Activated CD4-positive, alpha-beta T cell treated with anti-CD3 and anti-CD28 coated beads, Interleukin-2, amount 10 ng/mL, durations not matched to agents 7 days and 5 days (primary cell): Measurements from ENCODE around the gene RCAN2. TPM values are rescaled to one million over a fixed set of nuclear protein-coding genes. Genes with fewer than 3 reads are reported as not detected.
A peak's percentile ranks its signal among the peaks of the same experiment; 100 is the strongest.

Experiments
- CTCF ChIA-PET: fragments of 350-600 bp; sonication (Branson Sonifier 250); formaldehyde crosslinking; loops from one replicate; lab custom pipeline; 2021; ENCODE audit warnings: antibody characterized with exemption; lab: Charles Lee
- POLR2A ChIA-PET: fragments of 350-600 bp; sonication (Branson Sonifier 250); formaldehyde crosslinking; loops from one replicate; lab custom pipeline; 2021; ENCODE audit warnings: antibody characterized with exemption; lab: Charles Lee
- DNase-seq: peaks from one replicate; pipeline ENCODE4 v3.0.0-alpha.2; 2020
- H3K27ac Mint-ChIP-seq: one replicate; pipeline ENCODE4 v1.8.0; 2021; ENCODE audit warnings: mild to moderate bottlenecking, moderate library complexity, mixed read lengths
- H3K27me3 Mint-ChIP-seq: one replicate; pipeline ENCODE4 v1.8.0; 2021; ENCODE audit warnings: mixed read lengths
- H3K36me3 Mint-ChIP-seq: one replicate; pipeline ENCODE4 v1.8.0; 2021; ENCODE audit warnings: low read depth, mixed read lengths
- H3K4me1 Mint-ChIP-seq: one replicate; pipeline ENCODE4 v1.8.0; 2021; ENCODE audit warnings: mixed read lengths
- H3K4me3 Mint-ChIP-seq: one replicate; pipeline ENCODE4 v1.8.0; 2021; ENCODE audit warnings: mild to moderate bottlenecking, moderate library complexity, mixed read lengths
- H3K9me3 Mint-ChIP-seq: one replicate; pipeline ENCODE4 v1.8.0; 2021; ENCODE audit warnings: mixed read lengths
- total RNA-seq, 2 experiments: library from RNA; stranded (reverse); gene quantifications; one replicate each; pipeline ENCODE4 v1.2.3, GENCODE V29; 2021

The RCAN2 gene
- total RNA-seq, 2 experiments from 2014 or later, result 0.57 to 0.65 TPM

GRCh38 chr6:46509063-46509462, 17.8 kb upstream of the RCAN2 start:
- no peaks in the 10 kb centered on the region for H3K36me3 Mint-ChIP-seq

GRCh38 chr6:46507426-46507825, 16.2 kb upstream of the RCAN2 start:
- no peak for DNase-seq
- Mint-ChIP-seq H3K27me3 (peaks cover 3% of the 10 kb centered on the region), H3K4me1 (no peaks in the 10 kb centered on the region), H3K9me3 (no peaks in the 10 kb centered on the region), H3K27ac (no peak overlapping the region), H3K4me3 (no peak overlapping the region), H3K36me3 (no peaks in the 10 kb centered on the region)
- POLR2A ChIA-PET, result no interaction called here
- CTCF ChIA-PET, result no interaction called here

More at GRCh38 chr6:46509063-46509462, 17.8 kb upstream of the RCAN2 start:
- DNase-seq, result no peak
- no peak overlapping the region for H3K27ac Mint-ChIP-seq
- H3K27me3 Mint-ChIP-seq, result peaks cover 3% of the 10 kb centered on the region
- no peaks in the 10 kb centered on the region for H3K9me3 Mint-ChIP-seq
- CTCF ChIA-PET, result interaction anchor here (1.2 kb wide), 1 partner anchor 42 kb away, joined by 3 read pairs; no protein-coding TSS in a partner anchor
- H3K4me3 Mint-ChIP-seq, result no peak overlapping the region
- POLR2A ChIA-PET, result no interaction called here
- no peaks in the 10 kb centered on the region for H3K4me1 Mint-ChIP-seq

DNA sequence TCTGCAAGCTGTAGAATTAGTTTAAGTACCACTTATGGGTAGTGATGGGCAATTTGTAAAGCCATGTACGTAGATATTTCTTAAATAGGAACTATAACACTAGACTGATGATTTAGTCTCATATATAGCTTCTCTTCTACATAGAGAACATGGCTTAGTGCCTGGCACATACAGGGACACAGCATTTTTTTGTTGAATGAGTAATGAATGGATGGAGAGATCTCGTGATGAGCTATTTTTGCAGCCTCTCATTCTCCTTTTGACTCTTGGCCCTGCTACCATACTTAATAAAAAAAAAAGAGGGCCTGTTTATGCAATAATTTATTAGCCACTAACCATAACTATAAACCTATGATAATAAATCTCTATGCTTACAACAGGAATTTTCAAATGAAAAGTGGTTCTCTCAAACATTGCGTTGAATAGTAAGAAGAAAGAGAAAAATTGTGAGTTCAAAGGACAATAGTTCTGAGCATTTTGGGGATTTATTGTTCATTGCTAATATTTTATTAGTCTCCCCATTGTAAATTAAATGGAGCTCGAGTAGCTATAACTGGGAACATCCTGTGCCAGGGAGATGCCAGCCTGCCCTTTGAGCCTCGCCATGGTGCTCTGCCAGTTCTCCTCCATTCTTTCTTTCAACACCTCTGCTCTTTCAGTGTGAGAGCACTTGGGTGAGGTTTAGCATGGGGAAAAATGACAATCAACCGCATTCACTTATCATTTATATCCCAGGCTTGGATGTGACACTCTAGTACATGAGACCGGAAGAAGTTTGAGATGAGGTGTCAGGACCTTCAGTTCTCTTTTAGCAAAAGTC, 14.7 kb upstream of the RCAN2 start:
- Mint-ChIP-seq H3K27ac (no peak overlapping the region), H3K4me3 (no peak overlapping the region), H3K27me3 (peaks cover 3% of the 10 kb centered on the region), H3K4me1 (no peaks in the 10 kb centered on the region), H3K9me3 (no peaks in the 10 kb centered on the region), H3K36me3 (no peaks in the 10 kb centered on the region)
- no peak for DNase-seq
- ChIA-PET CTCF (no interaction called here), POLR2A (no interaction called here)

DNA sequence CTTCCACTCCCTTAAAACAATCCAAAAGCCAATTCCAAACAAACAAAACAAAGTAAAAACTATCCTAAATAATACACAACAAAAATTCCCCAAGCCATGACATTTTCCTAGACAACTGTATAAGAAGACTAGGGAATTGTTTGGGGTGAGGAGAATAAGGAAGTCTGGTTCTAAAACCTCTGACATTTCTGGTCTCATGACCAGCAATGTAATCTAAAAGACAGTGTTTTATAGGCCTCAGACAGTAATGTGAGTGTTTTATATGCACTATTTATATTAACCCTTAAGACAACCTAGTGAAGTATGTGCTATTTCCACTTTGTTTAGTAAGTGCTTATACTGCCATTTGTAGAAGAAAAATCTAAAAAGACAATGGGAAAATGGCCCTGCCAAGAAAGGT, 13.0 kb upstream of the RCAN2 start:
- Mint-ChIP-seq H3K36me3 (no peaks in the 10 kb centered on the region), H3K27ac (no peak overlapping the region), H3K4me3 (no peak overlapping the region), H3K27me3 (peaks cover 10% of the 10 kb centered on the region), H3K4me1 (no peaks in the 10 kb centered on the region), H3K9me3 (no peaks in the 10 kb centered on the region)
- no peak for DNase-seq
- ChIA-PET CTCF (interaction anchor here (1.0 kb wide), 1 partner anchor 9 kb away, joined by 3 read pairs; no protein-coding TSS in a partner anchor), POLR2A (no interaction called here)

GRCh38 chr6:46502486-46503119, 11.4 kb upstream of the RCAN2 start:
- ChIA-PET POLR2A (no interaction called here), CTCF (no interaction called here)
- DNase-seq, result no peak
- H3K4me3 Mint-ChIP-seq, result no peak overlapping the region
- no peaks in the 10 kb centered on the region for H3K36me3 Mint-ChIP-seq
- H3K27me3 Mint-ChIP-seq, result peaks cover 10% of the 10 kb centered on the region
- H3K9me3 Mint-ChIP-seq, result no peaks in the 10 kb centered on the region
- H3K27ac Mint-ChIP-seq, result no peak overlapping the region
- no peaks in the 10 kb centered on the region for H3K4me1 Mint-ChIP-seq

GRCh38 chr6:46501136-46502089, 10.2 kb upstream of the RCAN2 start:
- no peak for DNase-seq
- no peaks in the 10 kb centered on the region for H3K36me3 Mint-ChIP-seq
- peaks cover 11% of the 10 kb centered on the region for H3K27me3 Mint-ChIP-seq
- H3K27ac Mint-ChIP-seq, result no peak overlapping the region
- H3K4me3 Mint-ChIP-seq, result no peak overlapping the region
- CTCF ChIA-PET, result no interaction called here
- POLR2A ChIA-PET, result no interaction called here
- no peaks in the 10 kb centered on the region for H3K9me3 Mint-ChIP-seq
- no peaks in the 10 kb centered on the region for H3K4me1 Mint-ChIP-seq

DNA sequence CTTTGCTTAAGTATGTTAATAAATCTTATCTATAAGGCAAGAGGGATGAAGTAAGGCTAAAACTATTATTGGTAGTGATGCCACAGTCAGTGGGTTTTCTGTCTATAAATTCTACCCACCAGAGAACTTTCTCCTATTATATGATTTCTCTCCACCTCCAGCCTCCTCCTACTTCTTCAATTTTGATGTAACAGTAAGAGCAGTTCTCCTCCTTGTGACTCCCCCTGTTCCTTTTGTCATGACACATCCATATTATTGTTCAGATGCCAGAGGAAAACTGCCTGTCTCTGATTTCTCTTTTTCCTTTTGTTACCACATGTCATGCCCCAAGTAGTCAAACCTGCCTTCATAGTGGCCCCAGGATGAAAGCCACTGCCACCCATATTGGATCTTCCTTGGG, 9.1 kb upstream of the RCAN2 start:
- H3K36me3 Mint-ChIP-seq, result no peaks in the 10 kb centered on the region

DNA sequence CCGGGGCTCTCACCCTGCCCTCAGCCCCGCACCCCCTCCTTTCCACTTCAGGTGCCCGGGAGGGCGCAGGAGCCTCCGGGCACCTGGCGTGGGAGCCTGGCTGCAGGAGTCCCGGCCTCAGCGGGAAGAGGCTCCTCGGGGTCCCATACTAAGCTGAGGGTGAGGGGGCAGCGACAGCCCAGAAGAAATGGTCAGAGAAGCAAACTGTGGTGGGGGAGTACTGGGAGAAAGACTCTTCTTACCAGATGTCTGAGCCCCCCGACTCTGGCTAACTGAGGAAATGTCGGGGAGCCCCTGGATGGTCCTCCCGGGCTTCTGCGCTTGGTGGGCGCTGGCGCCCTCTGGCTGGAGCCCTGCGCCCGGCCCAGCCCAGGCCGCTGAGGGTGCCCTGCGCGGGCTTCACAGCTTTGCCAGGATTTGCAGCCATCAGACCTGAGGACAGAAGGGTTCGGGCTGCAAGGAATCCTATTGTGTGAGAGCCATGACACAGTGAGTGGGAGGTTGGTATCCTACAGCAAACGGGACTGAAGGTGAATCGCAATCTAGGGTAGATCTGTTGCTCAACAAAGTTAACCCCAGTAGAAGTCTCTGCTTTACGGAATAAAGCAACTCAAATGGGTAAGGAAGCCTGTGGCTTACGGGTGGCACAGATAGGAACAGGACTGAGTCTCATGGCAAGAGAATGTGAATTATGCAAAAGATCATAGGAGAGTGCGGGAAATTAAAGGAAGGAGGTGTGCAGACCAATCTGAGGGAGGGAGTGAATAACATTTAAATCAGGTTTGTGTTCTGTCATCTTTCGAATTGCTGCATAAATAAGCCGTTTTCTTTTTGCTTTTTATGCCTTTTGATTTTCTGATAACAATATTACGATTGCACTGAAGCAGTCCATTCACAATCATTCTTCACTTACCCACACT, 639 bp upstream of the RCAN2 start:
- Mint-ChIP-seq H3K36me3 (no peaks in the 10 kb centered on the region), H3K4me3 (peak overlapping the region; percentile 9), H3K27ac (no peak overlapping the region), H3K4me1 (peaks cover 6% of the 10 kb centered on the region), H3K27me3 (peaks cover 66% of the 10 kb centered on the region), H3K9me3 (no peaks in the 10 kb centered on the region)
- no peak for DNase-seq
- ChIA-PET CTCF (no interaction called here), POLR2A (no interaction called here)

More for the DNA sequence above, 9.1 kb upstream of the RCAN2 start:
- DNase-seq, result no peak
- Mint-ChIP-seq H3K27ac (no peak overlapping the region), H3K4me1 (no peaks in the 10 kb centered on the region), H3K4me3 (no peak overlapping the region), H3K27me3 (peaks cover 14% of the 10 kb centered on the region), H3K9me3 (no peaks in the 10 kb centered on the region)
- ChIA-PET CTCF (no interaction called here), POLR2A (no interaction called here)

- Mint-ChIP-seq H3K4me3 (peak overlapping the region; percentile 32), H3K27ac (no peak overlapping the region), H3K4me1 (peaks cover 6% of the 10 kb centered on the region), H3K9me3 (no peaks in the 10 kb centered on the region), H3K36me3 (no peaks in the 10 kb centered on the region), H3K27me3 (peaks cover 64% of the 10 kb centered on the region)
- POLR2A ChIA-PET, result no interaction called here
- CTCF ChIA-PET, result no interaction called here
- no peak for DNase-seq
These were observed 636 bp downstream of the RCAN2 start for GRCh38 chr6:46490425-46491200.

DNA sequence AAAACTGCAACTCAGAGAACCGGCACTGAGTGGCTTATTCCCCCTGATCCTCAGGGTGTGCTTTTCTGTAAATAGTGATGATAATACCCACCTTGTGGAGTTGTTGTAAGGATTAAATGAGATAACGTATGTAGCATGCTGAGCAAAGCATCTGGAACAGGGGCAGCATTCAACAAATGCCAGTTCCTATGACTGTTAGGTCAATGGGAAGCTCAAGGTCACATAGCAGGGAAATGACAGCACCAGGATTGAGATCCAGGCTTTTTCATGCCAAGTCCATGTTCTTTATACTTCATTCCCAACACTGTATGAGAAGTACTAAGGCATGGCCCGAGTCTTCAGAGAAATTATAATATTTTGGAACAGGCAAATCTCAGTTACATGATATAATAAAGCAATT, 5.1 kb downstream of the RCAN2 start:
- DNase-seq, result no peak
- Mint-ChIP-seq H3K4me1 (peaks cover 6% of the 10 kb centered on the region), H3K4me3 (no peak overlapping the region), H3K36me3 (no peaks in the 10 kb centered on the region), H3K9me3 (no peaks in the 10 kb centered on the region), H3K27ac (no peak overlapping the region), H3K27me3 (peaks cover 49% of the 10 kb centered on the region)
- POLR2A ChIA-PET, result no interaction called here
- CTCF ChIA-PET, result no interaction called here

- Mint-ChIP-seq H3K27me3 (peaks cover 34% of the 10 kb centered on the region), H3K27ac (no peak overlapping the region)
- CTCF ChIA-PET, result no interaction called here
These were observed 7.0 kb downstream of the RCAN2 start for GRCh38 chr6:46484081-46484820.

More at GRCh38 chr6:46484081-46484820, 7.0 kb downstream of the RCAN2 start:
- Mint-ChIP-seq H3K9me3 (no peaks in the 10 kb centered on the region), H3K36me3 (no peaks in the 10 kb centered on the region), H3K4me1 (no peaks in the 10 kb centered on the region), H3K4me3 (no peak overlapping the region)
- POLR2A ChIA-PET, result no interaction called here
- no peak for DNase-seq
